Gastrocnemius medialis (tissue), 4 donors: ENCODE measurements around the gene GRK4. TPM values are rescaled to one million over a fixed set of nuclear protein-coding genes. Genes with fewer than 3 reads are reported as not detected.

Source experiments
- ATAC-seq, 2 donors: fragments of 150-250 bp; one replicate each; pipeline ENCODE4 v1.9.1; 2016
- DNase-seq, 2 donors: peaks; one replicate each; pipeline ENCODE4 v3.0.0-alpha.2; 2019
- H3K27ac ChIP-seq, 4 donors: fragments of 200-600 bp; sonication (generic); 1 replicate in 1 of 4; 2 replicates in 3 of 4; pipeline ENCODE4 v1.5.1; 2016 to 2018; ENCODE audit warnings: mild to moderate bottlenecking in 2 of 4, moderate library complexity in 1 of 4
- H3K27me3 ChIP-seq, 3 donors: fragments of 200-600 bp; sonication (generic) in 2 of 3; 1 replicate in 1 of 3; 2 replicates in 2 of 3; pipeline versions ENCODE4 v1.5.1 to v1.6.0; 2016 to 2019; ENCODE audit warnings: mild to moderate bottlenecking in 1 of 3, moderate library complexity in 1 of 3
- H3K36me3 ChIP-seq, 2 donors: fragments of 200-600 bp; sonication (generic) in 1 of 2; one replicate each; pipeline ENCODE4 v1.5.1; 2017 to 2018
- H3K4me1 ChIP-seq, 2 donors: fragments of 200-600 bp; sonication (generic) in 1 of 2; one replicate each; pipeline ENCODE4 v1.5.1; 2016 to 2017; ENCODE audit warnings: mild to moderate bottlenecking in 2 of 2
- H3K4me3 ChIP-seq, 4 donors: fragments of 200-600 bp; sonication (generic) in 3 of 4; 1 replicate in 1 of 4; 2 replicates in 3 of 4; pipeline ENCODE4 v1.5.1; 2016 to 2019; ENCODE audit warnings: mild to moderate bottlenecking in 2 of 4
- H3K9me3 ChIP-seq, 3 donors: fragments of 200-600 bp; sonication (generic) in 2 of 3; 1 replicate in 1 of 3; 2 replicates in 2 of 3; pipeline ENCODE4 v1.5.1; 2016 to 2019
- CTCF ChIP-seq, 5 experiments: fragments of 450-650 bp in 3 of 5; fragments of 200-600 bp in 2 of 5; sonication (generic) in 2 of 5; IDR thresholded peaks in 4 of 5; conservative IDR thresholded peaks in 1 of 5; 1 replicate in 4 of 5; 2 replicates in 1 of 5; pipeline ENCODE4 v1.5.1; 2016 to 2019; ENCODE audit warnings: antibody characterized with exemption in 5 of 5, mild to moderate bottlenecking in 3 of 5, moderate library complexity in 3 of 5
- POLR2A ChIP-seq, 2 donors: fragments of 450-650 bp; IDR thresholded peaks; one replicate each; pipeline ENCODE4 v1.6.1; 2017; ENCODE audit warnings: antibody characterized with exemption in 2 of 2, mild to moderate bottlenecking in 2 of 2, moderate library complexity in 2 of 2
- in situ Hi-C, 4 donors: fragments of 200-750 bp; cut with MboI; loops; one replicate each; pipeline versions ENCODE4 v1.15.0 to v1.8.0; 2017; ENCODE audit warnings: low sequenced_read_pairs in 4 of 4
- intact Hi-C: fragments of 100-400 bp; cut with DNase I; formaldehyde crosslinking; loops from one replicate; pipeline ENCODE4 v1.15.1; 2023; ENCODE audit warnings: low total_unique reads
- total RNA-seq, 4 donors: library from RNA; depleted of rRNA; stranded (reverse); fragments of >200 nt; gene quantifications; one replicate each; pipeline versions ENCODE4 v1.1.0 to v1.2.3, GENCODE V29; 2016

GRK4 gene
- total RNA-seq, 4 donors from 2014 or later = 2.8 to 5.8 (median 3.7) TPM

- ATAC-seq = no peak
- peak in 1 of 2 donors; percentile 8 for DNase-seq
- in situ Hi-C loops (loop anchor here in 1 of 4 donors (25.0 kb wide), 1 partner anchor 166 kb away; the partner anchor contains the start of gene TNIP2), intact Hi-C loops (no loop called here)
- peaks cover 5 to 7% of the 10 kb centered on the region in 2 donors for H3K4me1 ChIP-seq
- no peak overlapping the region for H3K4me3 ChIP-seq
- peaks cover 0 to 64% of the 10 kb centered on the region in 2 donors for H3K36me3 ChIP-seq
- H3K27me3 ChIP-seq = no peaks in the 10 kb centered on the region
- no peak overlapping the region for H3K27ac ChIP-seq
- H3K9me3 ChIP-seq = no peaks in the 10 kb centered on the region
- TF ChIP-seq POLR2A (IDR thresholded peaks at IDR 0.05) (no peak), CTCF (IDR thresholded peaks at IDR 0.05 in 4 of 5, conservative IDR thresholded peaks at IDR 0.05 in 1 of 5) (no peak)
Measured at GRCh38 chr4:2928242-2929176, 34.9 kb upstream of the GRK4 start.

DNA sequence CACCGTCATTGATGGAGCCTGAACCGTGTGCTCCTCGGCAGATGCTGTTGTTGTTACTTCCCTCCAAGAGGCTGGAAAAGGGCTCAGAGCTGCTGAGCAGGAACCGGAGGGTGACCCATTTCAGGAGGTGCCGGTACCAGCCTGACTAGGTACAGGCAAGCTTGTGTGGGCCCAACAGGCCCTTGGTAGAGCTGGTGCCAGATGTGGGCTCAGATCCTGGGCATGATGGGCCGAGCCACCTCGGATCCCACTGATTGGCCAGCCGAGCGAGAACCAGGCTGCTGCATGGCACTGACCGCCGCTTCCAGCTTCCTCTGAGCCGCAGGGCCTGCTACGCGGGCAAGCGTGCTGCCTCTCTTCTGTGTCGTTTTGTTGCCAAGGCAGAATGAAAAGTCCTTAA, 33.9 kb upstream of the GRK4 start:
- in situ Hi-C loops = loop anchor here in 1 of 4 donors (25.0 kb wide), 1 partner anchor 167 kb away; the partner anchor contains the start of gene TNIP2
- intact Hi-C loops = no loop called here

GRCh38 chr4:2930135-2930757, 33.1 kb upstream of the GRK4 start:
- in situ Hi-C loops = loop anchor here in 1 of 4 donors (25.0 kb wide), 1 partner anchor 168 kb away; the partner anchor contains the start of gene TNIP2
- no peak overlapping the region for H3K4me3 ChIP-seq
- intact Hi-C loops = no loop called here
- H3K36me3 ChIP-seq = peaks cover 0 to 48% of the 10 kb centered on the region in 2 donors
- ATAC-seq (no peak), DNase-seq (peak in 1 of 2 donors; percentile 12)
- TF ChIP-seq CTCF (IDR thresholded peaks at IDR 0.05 in 4 of 5, conservative IDR thresholded peaks at IDR 0.05 in 1 of 5) (no peak), POLR2A (IDR thresholded peaks at IDR 0.05) (no peak)
- H3K4me1 ChIP-seq = peaks cover 6 to 9% of the 10 kb centered on the region in 2 donors
- no peaks in the 10 kb centered on the region for H3K9me3 ChIP-seq
- H3K27ac ChIP-seq = peak overlapping the region; percentile 86 to 98 (median 94)
- no peaks in the 10 kb centered on the region for H3K27me3 ChIP-seq

More for the DNA sequence above, 33.9 kb upstream of the GRK4 start:
- no peaks in the 10 kb centered on the region for H3K9me3 ChIP-seq
- H3K27me3 ChIP-seq = no peaks in the 10 kb centered on the region
- no peak for ATAC-seq
- peak overlapping the region in 1 of 4 donors; percentile 98 for H3K27ac ChIP-seq
- no peak overlapping the region for H3K4me3 ChIP-seq
- TF ChIP-seq CTCF (IDR thresholded peaks at IDR 0.05 in 4 of 5, conservative IDR thresholded peaks at IDR 0.05 in 1 of 5) = no peak
- peaks cover 5 to 7% of the 10 kb centered on the region in 2 donors for H3K4me1 ChIP-seq
- DNase-seq = peak in 1 of 2 donors; percentile 10
- peaks cover 0 to 55% of the 10 kb centered on the region in 2 donors for H3K36me3 ChIP-seq

GRCh38 chr4:2930758-2931511, 32.4 kb upstream of the GRK4 start:
- H3K4me1 ChIP-seq = peaks cover 13 to 15% of the 10 kb centered on the region in 2 donors
- intact Hi-C loops (no loop called here), in situ Hi-C loops (loop anchor here in 1 of 4 donors (25.0 kb wide), 1 partner anchor 169 kb away; the partner anchor contains the start of gene TNIP2)
- H3K4me3 ChIP-seq = no peak overlapping the region
- TF ChIP-seq POLR2A (IDR thresholded peaks at IDR 0.05) (no peak), CTCF (IDR thresholded peaks at IDR 0.05 in 4 of 5, conservative IDR thresholded peaks at IDR 0.05 in 1 of 5) (peak in 2 of 5 experiments; percentile 21 to 35)
- peaks cover 0 to 42% of the 10 kb centered on the region in 2 donors for H3K36me3 ChIP-seq
- H3K9me3 ChIP-seq = no peaks in the 10 kb centered on the region
- peak overlapping the region; percentile 86 to 98 (median 94) for H3K27ac ChIP-seq
- DNase-seq (peak in 1 of 2 donors; percentile 52), ATAC-seq (no peak)
- H3K27me3 ChIP-seq = no peaks in the 10 kb centered on the region
